Measurements from ENCODE around the gene BCAN.

Gene BCAN

DNA sequence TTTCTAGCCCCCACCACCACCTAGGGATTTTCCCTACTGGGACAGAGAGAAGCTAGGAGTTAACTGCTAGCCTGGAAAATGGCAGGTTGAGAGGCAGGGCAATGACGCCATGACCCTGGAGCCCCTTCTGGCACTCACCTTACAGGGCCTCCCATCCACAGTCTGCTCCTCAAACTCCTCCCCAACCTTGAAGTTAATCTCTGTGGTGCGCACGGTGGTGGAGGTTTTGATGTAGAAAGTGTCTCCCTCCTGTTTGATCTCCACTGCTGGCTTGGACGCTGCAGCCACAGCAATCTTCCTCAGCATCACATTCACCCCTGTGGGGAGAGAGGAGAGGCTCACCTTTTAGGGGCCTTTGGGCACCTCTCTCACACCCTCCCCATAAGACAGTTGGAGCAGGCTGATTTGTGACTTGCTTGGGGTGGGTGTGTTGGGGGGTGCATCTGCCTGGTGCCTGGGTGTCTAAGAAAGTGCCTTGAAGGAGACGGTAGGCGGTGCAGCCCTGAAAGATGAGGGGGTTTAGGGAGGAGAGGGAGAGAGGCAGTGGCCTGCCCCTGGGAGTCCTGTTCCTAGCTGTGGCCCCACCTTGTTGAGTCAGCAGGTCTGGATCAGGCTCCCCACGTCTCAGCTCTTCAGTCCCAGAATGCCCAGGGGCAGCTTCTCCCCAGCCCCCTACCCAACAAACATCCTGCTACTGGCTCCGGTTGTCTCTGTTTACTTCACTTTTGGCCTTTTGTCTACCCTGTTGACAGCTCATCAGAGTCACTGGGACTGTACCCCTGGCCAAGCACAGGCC, 59.0 kb downstream of the BCAN start:
- DNase-seq (ENCODE audit: low read depth, low spot score), result no peak

DNA sequence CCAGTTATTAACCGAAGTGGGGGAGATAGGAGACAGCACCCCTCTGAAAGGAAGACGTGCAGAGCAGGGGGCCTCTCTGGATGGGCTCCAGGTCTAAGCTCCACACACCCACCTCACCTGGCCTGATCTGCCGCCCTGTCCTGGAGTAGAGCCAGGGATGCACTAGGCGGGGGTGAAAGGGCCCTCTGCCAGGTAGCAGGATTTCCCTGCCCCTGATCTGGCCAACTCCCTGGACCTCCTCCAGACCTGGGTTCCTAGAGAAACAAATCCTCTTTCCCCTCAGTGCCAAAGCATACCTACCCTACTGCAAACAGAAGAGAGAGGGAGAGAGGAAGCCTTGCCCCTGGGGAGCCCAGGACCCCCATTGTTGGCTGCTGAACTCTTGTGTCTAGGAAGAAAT, 61.4 kb downstream of the BCAN start:
- no peak for DNase-seq (ENCODE audit: low read depth, low spot score)

DNA sequence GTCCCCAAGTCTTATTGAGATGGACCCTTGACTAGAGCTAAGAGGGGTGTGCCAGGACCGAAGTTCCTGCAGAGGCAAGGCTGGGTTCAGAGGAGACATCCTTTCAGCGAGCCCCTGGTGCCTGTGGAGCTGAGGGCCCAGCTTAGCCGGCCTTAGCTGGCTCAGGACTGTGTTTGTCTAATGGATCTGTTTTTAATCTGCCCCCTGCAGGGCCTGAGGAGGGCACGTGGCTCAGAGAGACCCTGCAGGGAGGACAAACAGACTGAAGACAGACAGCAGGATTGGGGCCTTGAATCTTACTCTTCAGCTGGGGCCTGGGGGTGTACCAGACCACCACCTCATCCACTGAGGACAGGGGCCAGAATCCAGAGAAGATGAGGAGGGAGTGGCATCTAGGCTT, 61.8 kb downstream of the BCAN start:
- DNase-seq (ENCODE audit: low read depth, low spot score), result peak; percentile 68

DNA sequence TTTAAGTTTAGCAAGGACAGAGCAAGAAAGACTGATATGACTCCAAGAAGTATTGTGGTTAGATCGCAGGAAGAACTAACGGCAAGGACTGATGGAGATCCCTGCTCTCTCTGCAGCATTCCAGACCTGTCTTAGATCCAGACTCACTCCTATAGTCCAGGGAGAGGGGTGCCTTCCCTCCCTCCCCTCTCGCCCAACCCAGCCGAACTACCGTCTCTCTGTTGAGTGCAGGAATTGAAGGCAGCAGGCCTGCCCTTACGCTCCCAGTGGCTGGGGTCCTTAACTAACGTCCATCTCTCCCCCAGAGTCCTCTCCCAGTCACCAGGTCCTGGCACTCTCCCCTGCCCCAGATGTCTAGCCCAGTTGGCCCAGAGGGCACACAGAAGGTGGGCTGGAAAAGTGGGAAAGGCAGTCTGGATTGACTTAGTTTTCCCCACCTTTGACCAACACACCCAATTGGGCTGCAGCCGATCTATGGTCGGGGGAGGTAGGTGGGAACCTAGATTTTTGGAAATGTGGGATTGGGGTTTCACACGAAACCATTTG, 62.3 kb downstream of the BCAN start:
- no peak for DNase-seq (ENCODE audit: low read depth, low spot score)

DNA sequence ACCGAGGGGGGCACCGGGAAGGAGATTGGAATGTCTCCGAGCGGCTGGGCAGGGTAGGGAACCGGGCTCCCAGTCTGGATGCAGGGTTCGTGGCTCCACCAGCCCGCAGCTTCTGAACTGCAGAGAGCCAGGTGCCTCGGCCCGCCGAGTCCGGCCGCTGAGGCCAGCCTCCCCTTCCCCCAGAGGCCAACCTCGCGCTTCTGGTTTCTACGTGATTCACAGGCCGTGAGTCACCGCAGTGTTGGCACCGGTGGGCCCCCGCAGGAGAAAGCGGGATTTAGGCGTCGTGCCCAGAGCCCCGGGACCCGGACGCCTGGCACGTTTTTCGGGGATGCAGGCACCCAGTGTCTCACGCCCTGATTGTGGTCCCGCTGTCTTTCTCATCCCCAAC, 63.0 kb downstream of the BCAN start:
- DNase-seq (ENCODE audit: low read depth, low spot score), result no peak

DNA sequence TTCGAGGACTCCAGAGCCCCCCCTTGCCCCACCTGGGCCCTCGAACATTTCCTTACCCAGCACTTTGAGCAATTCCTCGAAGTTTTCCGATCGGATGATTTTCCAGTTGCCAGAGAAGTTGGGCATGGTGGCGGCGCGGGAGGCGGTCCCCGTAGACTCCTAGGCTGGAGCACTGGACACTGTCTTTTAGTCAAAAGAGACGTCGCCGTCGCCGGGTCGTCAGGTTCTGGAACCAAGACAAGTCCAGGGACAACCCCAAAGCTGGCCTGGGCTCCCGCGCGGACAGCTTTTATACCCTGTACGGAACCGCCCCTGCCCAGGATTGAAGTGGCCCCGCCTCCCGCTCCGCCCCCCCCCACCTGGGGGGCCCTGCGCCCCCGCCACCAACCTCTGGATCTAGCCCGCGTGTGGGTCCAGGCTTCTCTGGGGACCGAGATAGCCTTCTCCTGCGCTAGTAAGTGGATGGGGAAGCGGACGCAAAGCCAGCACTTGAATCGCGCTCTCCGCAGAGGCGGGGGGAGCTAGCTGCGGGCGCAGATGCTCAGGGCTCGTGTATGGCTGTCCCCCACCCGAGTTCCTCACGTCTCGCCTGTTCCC, 63.5 kb downstream of the BCAN start, which contains the start of gene CRABP2:
TSS of gene CRABP2 (minus strand) at position 263 of the 597 bp plus-strand sequence. CDS start at position 126, 137 bp downstream.
- DNase-seq (ENCODE audit: low read depth, low spot score), result no peak

DNA sequence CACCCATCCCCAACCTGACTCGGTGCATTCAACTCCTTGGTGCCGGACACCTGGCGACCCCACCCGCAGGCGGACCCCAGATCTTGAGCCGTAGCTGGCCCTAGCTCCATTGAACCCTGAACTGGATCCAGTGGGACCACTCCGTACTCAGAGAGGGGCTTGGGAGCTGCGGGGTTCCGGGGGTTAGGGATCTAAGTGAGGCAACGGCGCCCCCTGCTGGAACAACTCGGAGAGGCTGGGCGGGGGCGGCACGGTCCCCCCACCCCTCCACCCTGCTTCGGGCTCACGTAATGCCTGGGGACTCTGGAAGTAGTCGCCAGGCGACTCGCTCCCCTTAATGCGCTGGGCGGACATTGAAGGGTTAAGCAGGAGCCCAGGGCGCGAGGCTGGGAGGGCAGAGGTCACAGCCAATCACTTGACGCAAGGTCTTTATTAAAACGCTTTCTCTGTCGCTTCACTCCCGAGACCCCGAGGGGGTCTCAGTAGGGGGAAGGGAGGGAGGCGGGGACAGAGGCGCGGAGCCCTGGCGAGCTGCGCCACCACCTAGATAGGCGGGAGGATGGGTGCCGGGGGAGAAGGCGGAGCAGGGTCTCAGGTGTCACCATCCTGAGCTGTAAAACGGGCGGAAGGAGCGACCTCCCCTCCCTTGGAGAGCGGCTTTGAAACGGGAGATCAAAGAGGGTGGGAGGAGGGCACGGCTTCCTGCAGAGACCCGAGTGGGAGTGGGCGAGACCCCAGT, 64.2 kb downstream of the BCAN start:
- no peak for DNase-seq (ENCODE audit: low read depth, low spot score)

DNA sequence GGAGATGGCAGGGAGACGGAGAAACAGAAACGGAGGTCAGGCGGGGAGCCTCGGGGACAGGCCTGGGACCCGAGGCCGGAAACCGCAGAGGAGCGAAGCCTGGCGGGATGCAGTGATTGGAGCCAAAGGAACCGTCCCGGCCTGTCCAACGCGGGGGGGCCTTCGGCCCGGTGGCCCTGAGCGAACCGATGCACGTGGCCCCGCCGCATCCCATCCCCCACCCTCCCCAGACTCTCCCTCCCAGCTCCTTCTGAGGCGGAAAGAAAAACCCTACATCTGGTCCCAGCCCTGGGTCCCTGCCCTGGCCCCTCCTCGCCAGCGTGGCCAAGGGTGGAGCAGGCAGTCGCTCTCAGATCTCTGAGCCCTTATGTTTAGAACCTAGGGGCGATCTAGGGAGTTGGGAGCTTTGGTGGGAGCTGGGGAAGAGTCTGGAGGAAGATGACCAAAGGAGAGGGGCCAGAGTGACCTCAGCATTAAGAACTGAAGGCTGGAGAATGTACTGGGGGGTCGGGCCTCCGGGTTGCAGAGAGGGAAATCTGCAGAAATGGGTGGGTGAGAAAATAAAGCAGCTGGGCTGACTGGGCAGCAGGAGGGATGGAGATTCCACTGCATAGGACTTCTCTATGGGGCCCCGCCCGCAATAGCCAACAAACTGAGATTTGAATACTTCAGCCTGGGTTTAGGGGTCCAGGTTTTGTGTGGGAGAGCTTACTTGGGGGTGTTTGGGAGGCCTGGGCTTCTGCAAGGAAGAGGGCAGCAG, 64.9 kb downstream of the BCAN start:
- DNase-seq (ENCODE audit: low read depth, low spot score), result no peak

DNA sequence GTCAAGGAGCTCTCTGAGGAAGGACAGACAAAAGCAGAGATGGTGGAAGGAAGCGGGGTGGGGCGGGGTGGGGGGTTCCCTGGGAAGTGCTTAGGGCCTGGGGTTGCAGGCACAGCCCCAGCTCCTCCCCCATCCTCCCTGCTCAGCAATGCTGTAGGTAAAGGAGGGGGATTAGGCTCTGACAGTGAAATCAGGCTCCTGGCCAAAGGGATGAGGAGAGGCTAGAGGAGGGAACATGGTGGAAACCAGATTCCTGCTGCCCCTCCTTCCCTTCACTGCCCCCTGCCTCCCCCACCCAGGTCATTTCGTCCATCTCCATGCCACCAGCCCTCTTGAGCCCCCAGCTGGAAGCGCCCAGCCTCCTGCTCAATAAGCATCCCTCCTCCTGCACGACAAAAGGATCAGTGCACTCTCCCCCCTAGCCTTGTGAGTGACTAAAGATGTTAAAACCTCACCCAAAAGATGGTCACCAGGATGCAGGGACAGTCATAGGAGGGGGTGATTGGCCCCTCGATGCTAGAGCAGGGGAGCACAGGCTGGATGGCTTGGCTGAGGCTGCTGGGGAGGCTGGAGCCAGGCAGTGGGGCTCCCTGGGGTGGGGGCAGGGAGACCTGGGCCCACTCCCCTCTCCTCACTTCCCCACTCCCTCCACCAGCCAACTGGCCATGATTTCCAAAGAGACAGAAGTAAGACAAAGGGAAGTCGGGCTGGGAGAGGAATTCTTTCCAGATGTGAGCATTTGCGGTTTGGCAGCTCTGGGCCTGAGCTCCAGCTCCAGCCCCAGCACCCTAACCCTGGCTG, 65.7 kb downstream of the BCAN start:
- DNase-seq (ENCODE audit: low read depth, low spot score), result no peak

DNA sequence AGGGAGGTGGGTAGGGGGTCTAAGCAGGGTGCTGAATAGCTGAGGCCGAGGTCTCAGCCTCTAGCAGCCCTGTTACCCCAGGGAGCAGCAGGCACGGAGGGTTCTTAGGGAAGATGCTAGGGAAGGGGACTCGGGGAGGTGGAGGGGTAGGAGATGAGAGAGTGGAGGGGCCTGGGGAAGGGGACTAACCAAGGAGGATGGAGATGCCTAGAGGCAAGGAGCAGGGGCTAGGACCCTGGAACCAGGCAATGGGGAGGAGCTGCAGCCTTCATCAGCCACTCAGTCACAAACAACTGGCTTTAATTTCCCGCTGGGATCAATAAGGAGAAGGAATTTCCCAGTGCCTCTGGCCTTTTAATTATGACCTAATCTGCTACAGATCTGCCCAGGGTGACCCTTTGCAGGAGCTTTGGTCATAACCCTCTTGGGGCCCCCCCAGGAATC, 66.3 kb downstream of the BCAN start:
- no peak for DNase-seq (ENCODE audit: low read depth, low spot score)

DNA sequence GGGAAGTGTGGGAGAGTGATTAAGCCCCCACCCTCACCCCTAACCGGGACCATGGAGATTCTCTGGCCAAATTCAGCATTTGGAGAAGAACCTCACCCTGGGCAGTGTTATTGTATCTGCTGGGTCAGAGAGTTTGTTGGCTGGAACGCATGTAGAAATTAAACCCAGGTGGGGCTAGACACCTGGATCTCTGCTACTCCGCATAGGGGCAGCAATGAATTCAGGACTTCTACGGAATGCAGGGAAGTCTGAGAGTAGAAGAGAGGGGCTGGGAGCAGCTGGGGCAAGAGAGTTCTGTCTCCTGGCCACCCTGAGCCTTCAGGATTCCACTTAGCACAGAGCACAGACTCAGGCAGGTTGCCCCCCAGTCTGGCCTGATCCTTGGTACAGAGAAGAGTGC, 67.1 kb downstream of the BCAN start:
- DNase-seq (ENCODE audit: low read depth, low spot score), result no peak

All from brain pericyte (primary cell).